Esophagus (tissue), 2 donors: ENCODE results near the gene NFAT5. TPM values are rescaled to one million over a fixed set of nuclear protein-coding genes. Genes with fewer than 3 reads are reported as not detected.
"Not testable (repeated sequence)": the region's sequence is repeated elsewhere in the genome, so short reads cannot be mapped to it uniquely, and the experiment has no call there.

Source experiments
- H3K27ac ChIP-seq, 2 donors: one replicate each; pipeline ENCODE4 v1.5.1; 2013; ENCODE audit warnings: low read depth in 2 of 2, mild to moderate bottlenecking in 2 of 2, inconsistent platforms in 1 of 2, low read length in 1 of 2, moderate library complexity in 1 of 2
- H3K27me3 ChIP-seq, 2 donors: one replicate each; pipeline ENCODE4 v1.6.1; 2013; ENCODE audit warnings: low read length in 2 of 2, control low read depth in 1 of 2, mild to moderate bottlenecking in 1 of 2; ENCODE audit not compliant: insufficient read depth in 2 of 2, control insufficient read depth in 1 of 2
- H3K36me3 ChIP-seq, 2 donors: one replicate each; pipeline ENCODE4 v1.6.1; 2013; ENCODE audit warnings: low read length in 1 of 2; ENCODE audit not compliant: control insufficient read depth in 2 of 2, insufficient read depth in 2 of 2
- H3K4me1 ChIP-seq, 2 donors: one replicate each; pipeline ENCODE4 v1.6.1; 2013; ENCODE audit warnings: low read length in 1 of 2; ENCODE audit not compliant: control insufficient read depth in 2 of 2, insufficient read depth in 2 of 2
- H3K4me3 ChIP-seq, 2 donors: one replicate each; pipeline ENCODE4 v1.5.1; 2013; ENCODE audit warnings: low read length in 2 of 2, mild to moderate bottlenecking in 2 of 2, low read depth in 1 of 2, moderate library complexity in 1 of 2
- H3K9me3 ChIP-seq, 2 donors: one replicate each; pipeline ENCODE4 v1.6.1; 2013; ENCODE audit warnings: mild to moderate bottlenecking in 2 of 2, low read depth in 1 of 2, low read length in 1 of 2, moderate library complexity in 1 of 2; ENCODE audit not compliant: control insufficient read depth in 2 of 2, insufficient read depth in 1 of 2
- WGBS, 2 donors: extraction: QIAGEN DNeasy Blood & Tissue Kit; methylation state at CpG; one replicate each; pipeline ENCODE4 v1.1.7; 2013; 5-methylcytosine and 5-hydroxymethylcytosine counted together
- polyA plus RNA-seq, 2 donors: library from polyadenylated mRNA; stranded (reverse); fragments of 200-250 nt; gene quantifications; one replicate each; pipeline ENCODE4 v1.2.3, GENCODE V29; 2013
- donor health status: healthy with polysubstance abuse.
- donor health status: Bipolar disorder and iron deficiency.

Gene NFAT5
- polyA plus RNA-seq, 2 donors: 2.7 to 6.5 TPM

GRCh38 chr16:69564845-69565670 lies 708 bp upstream of the NFAT5 start:
- peaks cover 0 to 2% of the 10 kb centered on the region in 2 donors for H3K4me1 ChIP-seq
- H3K36me3 ChIP-seq: no peaks in the 10 kb centered on the region
- peak overlapping the region; percentile 94 to 99 for H3K27ac ChIP-seq
- WGBS, 2 donors: 1 to 2% methylated on average over 31 of the region's 31 CpGs
- peak overlapping the region; percentile 63 to 90 for H3K4me3 ChIP-seq
- H3K9me3 ChIP-seq: no peaks in the 10 kb centered on the region
- no peaks in the 10 kb centered on the region for H3K27me3 ChIP-seq

- Histone ChIP-seq H3K36me3 (no peaks in the 10 kb centered on the region), H3K4me1 (peaks cover 0 to 2% of the 10 kb centered on the region in 2 donors), H3K27ac (peak overlapping the region; percentile 96 to 99), H3K9me3 (no peaks in the 10 kb centered on the region), H3K4me3 (peak overlapping the region; percentile 90 to 99), H3K27me3 (no peaks in the 10 kb centered on the region)
- 0% methylated on average over 51 to 75 of the region's 75 CpGs for WGBS, 2 donors
Observed at GRCh38 chr16:69566240-69566980, 644 bp downstream of the NFAT5 start.

- no peaks in the 10 kb centered on the region for H3K36me3 ChIP-seq
- H3K4me3 ChIP-seq: peak overlapping the region; percentile 90 to 99
- H3K27ac ChIP-seq: peak overlapping the region; percentile 96 to 99
- peaks cover 0 to 2% of the 10 kb centered on the region in 2 donors for H3K4me1 ChIP-seq
- no peaks in the 10 kb centered on the region for H3K27me3 ChIP-seq
- WGBS, 2 donors: 0 to 1% methylated on average over 9 of the region's 9 CpGs
- H3K9me3 ChIP-seq: no peaks in the 10 kb centered on the region
Observed at GRCh38 chr16:69566981-69567680, 1.4 kb downstream of the NFAT5 start.

- H3K36me3 ChIP-seq: no peaks in the 10 kb centered on the region
- H3K4me3 ChIP-seq: peak overlapping the region in 1 of 2 donors; percentile 11
- H3K27me3 ChIP-seq: no peaks in the 10 kb centered on the region
- H3K4me1 ChIP-seq: peaks cover 0 to 2% of the 10 kb centered on the region in 2 donors
- H3K9me3 ChIP-seq: no peaks in the 10 kb centered on the region
- H3K27ac ChIP-seq: no peak overlapping the region
- WGBS, 2 donors: 32 to 50% methylated on average over 2 of the region's 2 CpGs
Observed at GRCh38 chr16:69568676-69569075, 2.9 kb downstream of the NFAT5 start.

GRCh38 chr16:69578771-69579170 lies 13.0 kb downstream of the NFAT5 start:
- H3K27me3 ChIP-seq, H3K27ac ChIP-seq, H3K36me3 ChIP-seq, H3K4me3 ChIP-seq, H3K4me1 ChIP-seq, H3K9me3 ChIP-seq: not testable (repeated sequence)
- 86 to 93% methylated on average over 9 of the region's 9 CpGs for WGBS, 2 donors

GRCh38 chr16:69579783-69580481 lies 14.2 kb downstream of the NFAT5 start:
- 71 to 84% methylated on average over 2 of the region's 2 CpGs for WGBS, 2 donors
- Histone ChIP-seq H3K4me3 (no peak overlapping the region), H3K9me3 (no peaks in the 10 kb centered on the region), H3K27ac (no peak overlapping the region), H3K4me1 (peaks cover 0 to 3% of the 10 kb centered on the region in 2 donors), H3K27me3 (no peaks in the 10 kb centered on the region), H3K36me3 (no peaks in the 10 kb centered on the region)

GRCh38 chr16:69581297-69581696 lies 15.5 kb downstream of the NFAT5 start:
- H3K27me3 ChIP-seq: no peaks in the 10 kb centered on the region
- H3K27ac ChIP-seq: no peak overlapping the region
- H3K36me3 ChIP-seq: no peaks in the 10 kb centered on the region
- H3K9me3 ChIP-seq: no peaks in the 10 kb centered on the region
- H3K4me1 ChIP-seq: peaks cover 0 to 3% of the 10 kb centered on the region in 2 donors
- H3K4me3 ChIP-seq: no peak overlapping the region

GRCh38 chr16:69584493-69584892 lies 18.7 kb downstream of the NFAT5 start:
- H3K4me1 ChIP-seq, H3K27me3 ChIP-seq, H3K9me3 ChIP-seq, H3K27ac ChIP-seq, H3K4me3 ChIP-seq, H3K36me3 ChIP-seq: not testable (repeated sequence)
- 95% methylated on average over 5 of the region's 5 CpGs for WGBS, 2 donors
